Ishikawa (cell line): Measurements from ENCODE around the gene PBX1.

Experiments
- CEBPB ChIP-seq: IDR thresholded peaks from 2 replicates; pipeline ENCODE4 v1.6.1; 2012
- CREB1 ChIP-seq: IDR thresholded peaks from 2 replicates; pipeline ENCODE4 v1.6.1; 2012; ENCODE audit warnings: low read depth
- EGR1 ChIP-seq: IDR thresholded peaks from 2 replicates; pipeline ENCODE4 v1.6.1; 2012
- EP300 ChIP-seq: IDR thresholded peaks from 2 replicates; pipeline ENCODE4 v1.6.1; 2012; ENCODE audit warnings: borderline replicate concordance
- FOXM1 ChIP-seq: IDR thresholded peaks from 2 replicates; pipeline ENCODE4 v1.6.1; 2012; ENCODE audit warnings: low read depth, borderline replicate concordance
- NFIC ChIP-seq: IDR thresholded peaks from 2 replicates; pipeline ENCODE4 v1.6.1; 2012
- RAD21 ChIP-seq: IDR thresholded peaks from 2 replicates; pipeline ENCODE4 v1.6.1; 2012; ENCODE audit warnings: low read depth
- TAF1 ChIP-seq: IDR thresholded peaks from 2 replicates; pipeline ENCODE4 v1.6.1; 2012; ENCODE audit warnings: low read depth, mild to moderate bottlenecking
- TCF12 ChIP-seq: IDR thresholded peaks from 2 replicates; pipeline ENCODE4 v1.6.1; 2012; ENCODE audit warnings: low read depth
- TEAD4 ChIP-seq: IDR thresholded peaks from 2 replicates; pipeline ENCODE4 v1.6.1; 2012
- YY1 ChIP-seq: IDR thresholded peaks from 2 replicates; pipeline ENCODE4 v1.6.1; 2012; ENCODE audit warnings: low read depth
- ZBTB7A ChIP-seq: IDR thresholded peaks from 2 replicates; pipeline ENCODE4 v1.6.1; 2012; ENCODE audit warnings: low read depth
- TF ChIP-seq, protein P1 (sequence below): IDR thresholded peaks from 2 replicates; pipeline ENCODE4 v1.6.1; 2012
- TF ChIP-seq, protein P2 (sequence below): IDR thresholded peaks from 2 replicates; pipeline ENCODE4 v1.6.1; 2012
- TF ChIP-seq, protein P3 (sequence below): IDR thresholded peaks from 2 replicates; pipeline ENCODE4 v1.6.1; 2012; ENCODE audit warnings: low read depth, mild to moderate bottlenecking

The PBX1 gene

DNA sequence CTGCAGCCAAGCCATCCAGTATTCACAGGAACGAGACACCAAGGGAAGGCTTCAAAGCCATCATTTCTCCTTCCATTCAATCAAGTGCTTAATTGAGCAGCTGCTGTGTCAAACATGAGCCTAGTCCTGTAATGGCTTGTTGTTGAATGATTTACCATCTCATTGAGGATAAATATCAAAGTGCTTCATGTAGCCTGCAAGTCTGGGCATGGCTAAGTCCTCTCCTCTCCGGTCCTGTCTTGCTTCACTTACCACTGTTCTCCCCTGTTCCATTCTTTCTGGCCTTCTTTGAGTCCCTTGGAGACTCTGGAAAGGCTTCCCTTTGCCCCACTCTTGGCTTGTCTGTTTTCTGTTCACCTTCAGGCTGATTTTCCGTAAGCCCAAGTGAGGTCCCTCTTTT lies 279.8 kb downstream of the PBX1 start:
- TF ChIP-seq ZBTB7A (no peak), CREB1 (no peak), YY1 (no peak), EP300 (no peak), TEAD4 (no peak), TCF12 (no peak), NFIC (no peak), FOXM1 (no peak), RAD21 (no peak), CEBPB (no peak), TAF1 (no peak), EGR1 (no peak)
- TF ChIP-seq, protein P1, sequence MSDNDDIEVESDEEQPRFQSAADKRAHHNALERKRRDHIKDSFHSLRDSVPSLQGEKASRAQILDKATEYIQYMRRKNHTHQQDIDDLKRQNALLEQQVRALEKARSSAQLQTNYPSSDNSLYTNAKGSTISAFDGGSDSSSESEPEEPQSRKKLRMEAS = no peak
- TF ChIP-seq, protein P2, sequence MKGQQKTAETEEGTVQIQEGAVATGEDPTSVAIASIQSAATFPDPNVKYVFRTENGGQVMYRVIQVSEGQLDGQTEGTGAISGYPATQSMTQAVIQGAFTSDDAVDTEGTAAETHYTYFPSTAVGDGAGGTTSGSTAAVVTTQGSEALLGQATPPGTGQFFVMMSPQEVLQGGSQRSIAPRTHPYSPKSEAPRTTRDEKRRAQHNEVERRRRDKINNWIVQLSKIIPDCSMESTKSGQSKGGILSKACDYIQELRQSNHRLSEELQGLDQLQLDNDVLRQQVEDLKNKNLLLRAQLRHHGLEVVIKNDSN = no peak
- TF ChIP-seq, protein P3, sequence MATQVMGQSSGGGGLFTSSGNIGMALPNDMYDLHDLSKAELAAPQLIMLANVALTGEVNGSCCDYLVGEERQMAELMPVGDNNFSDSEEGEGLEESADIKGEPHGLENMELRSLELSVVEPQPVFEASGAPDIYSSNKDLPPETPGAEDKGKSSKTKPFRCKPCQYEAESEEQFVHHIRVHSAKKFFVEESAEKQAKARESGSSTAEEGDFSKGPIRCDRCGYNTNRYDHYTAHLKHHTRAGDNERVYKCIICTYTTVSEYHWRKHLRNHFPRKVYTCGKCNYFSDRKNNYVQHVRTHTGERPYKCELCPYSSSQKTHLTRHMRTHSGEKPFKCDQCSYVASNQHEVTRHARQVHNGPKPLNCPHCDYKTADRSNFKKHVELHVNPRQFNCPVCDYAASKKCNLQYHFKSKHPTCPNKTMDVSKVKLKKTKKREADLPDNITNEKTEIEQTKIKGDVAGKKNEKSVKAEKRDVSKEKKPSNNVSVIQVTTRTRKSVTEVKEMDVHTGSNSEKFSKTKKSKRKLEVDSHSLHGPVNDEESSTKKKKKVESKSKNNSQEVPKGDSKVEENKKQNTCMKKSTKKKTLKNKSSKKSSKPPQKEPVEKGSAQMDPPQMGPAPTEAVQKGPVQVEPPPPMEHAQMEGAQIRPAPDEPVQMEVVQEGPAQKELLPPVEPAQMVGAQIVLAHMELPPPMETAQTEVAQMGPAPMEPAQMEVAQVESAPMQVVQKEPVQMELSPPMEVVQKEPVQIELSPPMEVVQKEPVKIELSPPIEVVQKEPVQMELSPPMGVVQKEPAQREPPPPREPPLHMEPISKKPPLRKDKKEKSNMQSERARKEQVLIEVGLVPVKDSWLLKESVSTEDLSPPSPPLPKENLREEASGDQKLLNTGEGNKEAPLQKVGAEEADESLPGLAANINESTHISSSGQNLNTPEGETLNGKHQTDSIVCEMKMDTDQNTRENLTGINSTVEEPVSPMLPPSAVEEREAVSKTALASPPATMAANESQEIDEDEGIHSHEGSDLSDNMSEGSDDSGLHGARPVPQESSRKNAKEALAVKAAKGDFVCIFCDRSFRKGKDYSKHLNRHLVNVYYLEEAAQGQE = no peak

DNA sequence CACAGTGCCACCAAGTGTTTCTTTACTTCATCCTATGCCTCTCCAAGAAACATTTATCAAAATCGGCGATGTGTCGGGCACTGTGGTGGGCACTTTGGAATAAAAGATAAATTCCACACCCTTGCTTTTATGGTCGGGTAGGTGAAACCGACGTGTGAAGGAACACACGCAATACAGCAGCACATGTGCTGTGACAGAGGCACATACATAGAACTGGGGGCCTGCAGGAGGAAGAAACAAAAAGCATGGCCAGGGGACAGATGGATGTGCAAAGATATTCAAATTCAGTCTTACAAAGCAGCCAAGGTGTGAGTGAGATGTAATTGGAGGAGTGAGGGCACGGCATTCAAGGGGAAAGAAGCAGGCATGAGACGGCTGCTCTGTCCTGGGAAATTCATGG lies 282.0 kb downstream of the PBX1 start:
- no peak for TF ChIP-seq EGR1
- no peak for TF ChIP-seq FOXM1
- TF ChIP-seq, protein P3 = no peak
- TF ChIP-seq EP300 = no peak
- TF ChIP-seq YY1 = no peak
- TF ChIP-seq TCF12 = no peak
- TF ChIP-seq CEBPB = no peak
- TF ChIP-seq, protein P1 = no peak
- TF ChIP-seq ZBTB7A = no peak
- no peak for TF ChIP-seq NFIC
- no peak for TF ChIP-seq TAF1

DNA sequence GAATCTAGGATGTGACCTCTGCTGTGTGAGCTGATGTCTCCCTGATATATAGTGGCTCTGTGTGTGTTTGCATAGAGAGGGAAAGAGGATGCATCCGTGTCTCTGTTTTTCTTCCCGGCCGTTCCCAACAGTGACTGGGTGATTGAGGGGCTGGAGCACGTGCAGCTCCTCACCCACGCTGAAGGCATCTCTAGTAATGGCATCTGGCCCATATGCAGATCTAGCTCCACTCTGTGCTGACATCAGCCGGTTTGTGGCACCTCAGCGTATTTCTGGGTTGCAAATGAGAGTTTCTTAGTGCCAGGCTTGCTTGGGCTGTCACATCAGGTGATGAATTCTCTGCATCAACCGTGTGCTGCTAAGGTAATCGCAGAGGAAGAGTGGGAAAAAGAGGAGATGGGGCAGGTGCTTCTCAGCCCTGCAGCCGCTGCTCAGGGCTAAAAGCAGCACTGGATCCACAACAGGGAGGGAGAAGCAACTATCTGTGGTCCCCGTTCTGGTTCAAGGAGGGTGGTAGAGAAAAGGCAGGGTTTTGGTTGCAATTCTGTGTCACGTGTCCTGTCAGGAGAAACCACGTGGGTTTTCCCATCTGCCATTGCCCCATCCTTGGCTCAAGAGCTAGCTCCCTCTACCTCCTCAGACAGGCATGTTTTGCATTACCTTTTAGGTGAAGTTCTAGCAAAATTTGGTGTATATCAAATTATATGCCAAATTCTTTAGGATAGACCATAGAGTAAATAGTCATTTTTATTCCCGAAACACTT lies 282.9 kb downstream of the PBX1 start:
- TF ChIP-seq, protein P1 = no peak
- TF ChIP-seq, protein P2 = no peak
- no peak for TF ChIP-seq YY1

DNA sequence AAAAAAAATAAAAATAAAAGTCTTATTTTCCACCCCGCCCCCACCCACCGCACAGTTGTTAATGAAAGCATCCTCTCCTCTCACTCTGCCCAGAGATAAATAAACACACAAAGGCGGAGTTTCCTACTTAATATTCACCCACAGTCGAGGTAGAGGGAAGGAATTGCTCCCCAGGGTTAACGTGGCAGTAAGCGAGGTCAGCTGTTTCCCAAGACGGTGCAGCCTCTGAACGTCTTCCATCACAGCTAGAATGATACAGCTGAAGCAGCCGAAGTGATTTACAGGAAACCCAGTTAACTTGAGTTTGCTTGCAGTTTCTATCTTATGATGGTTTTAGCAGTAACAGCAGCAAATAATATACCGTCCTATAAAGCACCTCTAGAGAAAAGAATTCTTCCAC lies 283.9 kb downstream of the PBX1 start:
- TF ChIP-seq CEBPB = no peak
- TF ChIP-seq EP300 = no peak
- no peak for TF ChIP-seq TCF12
- TF ChIP-seq YY1 = no peak
- TF ChIP-seq EGR1 = no peak
- TF ChIP-seq, protein P2 = no peak
- TF ChIP-seq ZBTB7A = no peak
- no peak for TF ChIP-seq NFIC
- TF ChIP-seq TAF1 = no peak
- TF ChIP-seq, protein P1 = no peak
- no peak for TF ChIP-seq RAD21
- TF ChIP-seq FOXM1 = no peak
- TF ChIP-seq CREB1 = no peak
- TF ChIP-seq, protein P3 = no peak
- no peak for TF ChIP-seq TEAD4
